ENCODE measurements around the gene KLHL24. TPM values are rescaled to one million over a fixed set of nuclear protein-coding genes. Genes with fewer than 3 reads are reported as not detected.

The KLHL24 gene, protein sequence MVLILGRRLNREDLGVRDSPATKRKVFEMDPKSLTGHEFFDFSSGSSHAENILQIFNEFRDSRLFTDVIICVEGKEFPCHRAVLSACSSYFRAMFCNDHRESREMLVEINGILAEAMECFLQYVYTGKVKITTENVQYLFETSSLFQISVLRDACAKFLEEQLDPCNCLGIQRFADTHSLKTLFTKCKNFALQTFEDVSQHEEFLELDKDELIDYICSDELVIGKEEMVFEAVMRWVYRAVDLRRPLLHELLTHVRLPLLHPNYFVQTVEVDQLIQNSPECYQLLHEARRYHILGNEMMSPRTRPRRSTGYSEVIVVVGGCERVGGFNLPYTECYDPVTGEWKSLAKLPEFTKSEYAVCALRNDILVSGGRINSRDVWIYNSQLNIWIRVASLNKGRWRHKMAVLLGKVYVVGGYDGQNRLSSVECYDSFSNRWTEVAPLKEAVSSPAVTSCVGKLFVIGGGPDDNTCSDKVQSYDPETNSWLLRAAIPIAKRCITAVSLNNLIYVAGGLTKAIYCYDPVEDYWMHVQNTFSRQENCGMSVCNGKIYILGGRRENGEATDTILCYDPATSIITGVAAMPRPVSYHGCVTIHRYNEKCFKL
- 42.0 and 109 TPM in 2 replicates for total RNA-seq

GRCh38 chr3:183635431-183636220 lies at the start of gene KLHL24:
TSS of gene KLHL24 (plus strand) at chr3:183635623. CDS start at chr3:183650357, 14,734 bp downstream.

GRCh38 chr3:183697610-183698317 lies 62.3 kb downstream of the KLHL24 start, which contains the start of gene YEATS2:
TSS of gene YEATS2 (plus strand) at chr3:183697797. CDS start at chr3:183715163, 17,366 bp downstream.

Other genes starting within 250 kb of the KLHL24 start
- 0.14 and 0.68 TPM in 2 replicates for gene MCF2L2, start 207.0 kb upstream of the KLHL24 start, total RNA-seq
- 0.36 TPM in 1 of 2 replicates, not detected in the other for gene KLHL6, start 79.9 kb upstream of the KLHL24 start, total RNA-seq
- gene YEATS2, start 62.2 kb downstream of the KLHL24 start, total RNA-seq, result 20.8 and 39.4 TPM in 2 replicates
- gene MAP6D1, start 190.0 kb downstream of the KLHL24 start, total RNA-seq, result 0.68 and 2.3 TPM in 2 replicates
- gene PARL, start 249.3 kb downstream of the KLHL24 start, total RNA-seq, result 35.3 and 58.8 TPM in 2 replicates

All from nasal cavity respiratory epithelium epithelial cell of viscerocranial mucosa (primary cell).